GM12801 (cell line): ENCODE results near the gene DDX51.

Experiments
- CTCF ChIP-seq: IDR thresholded peaks from one replicate; pipeline ENCODE4 v1.5.1; 2011; ENCODE audit warnings: control low read depth; ENCODE audit not compliant: insufficient read length; ENCODE audit errors: extremely low read depth

The DDX51 gene

GRCh38 chr12:132176920-132177551 lies 32.9 kb upstream of the DDX51 start:
- TF ChIP-seq CTCF, result no peak

- TF ChIP-seq CTCF, result no peak
Measured at GRCh38 chr12:132176385-132176919, 32.3 kb upstream of the DDX51 start.

- no peak for TF ChIP-seq CTCF
Measured at GRCh38 chr12:132175496-132176384, 31.6 kb upstream of the DDX51 start.

- no peak for TF ChIP-seq CTCF
Measured at GRCh38 chr12:132174839-132175490, 30.8 kb upstream of the DDX51 start.

GRCh38 chr12:132174015-132174838 lies 30.1 kb upstream of the DDX51 start:
- no peak for TF ChIP-seq CTCF

GRCh38 chr12:132173135-132174014 lies 29.3 kb upstream of the DDX51 start:
- TF ChIP-seq CTCF, result no peak
